SK-N-SH treated with all-trans-retinoic acid at 6 μM for 48 hours (cell line): Measurements from ENCODE around the gene FAM151A.

Experiments
- ATAC-seq: fragments of 200-7000 bp; cut with Tn5 transposase; 3 replicates; pipeline ENCODE4 v1.9.1; 2020; ENCODE audit warnings: mild to moderate bottlenecking, moderate library complexity
- ARNTL ChIP-seq: fragments of 450-650 bp; formaldehyde crosslinking; IDR thresholded peaks from 2 replicates; pipeline ENCODE4 v1.5.0; 2020; ENCODE audit warnings: low read depth, mild to moderate bottlenecking, moderate library complexity, borderline replicate concordance
- BACH2 ChIP-seq: fragments of 250-450 bp; sonication (Bioruptor Pico); IDR thresholded peaks from 2 replicates; pipeline ENCODE4 v1.9.0; 2021; ENCODE audit warnings: mild to moderate bottlenecking, borderline replicate concordance
- CSDC2 ChIP-seq: fragments of 250-450 bp; sonication (Bioruptor Pico); IDR thresholded peaks from 2 replicates; pipeline ENCODE4 v1.5.0; 2020; ENCODE audit warnings: mild to moderate bottlenecking, moderate library complexity
- GLIS3 ChIP-seq: fragments of 250-450 bp; sonication (Bioruptor Pico); IDR thresholded peaks from 2 replicates; pipeline ENCODE4 v1.5.0; 2020; ENCODE audit warnings: mild to moderate bottlenecking, moderate library complexity
- ISL1 ChIP-seq: fragments of 250-450 bp; sonication (Bioruptor Pico); IDR thresholded peaks from 2 replicates; pipeline ENCODE4 v2.1.2; 2022; ENCODE audit warnings: mild to moderate bottlenecking, moderate library complexity
- OSR1 ChIP-seq: fragments of 250-450 bp; sonication (Bioruptor Pico); IDR thresholded peaks from 2 replicates; pipeline ENCODE4 v1.8.0; 2022; ENCODE audit warnings: moderate library complexity, mild to moderate bottlenecking, inconsistent platforms
- RARB ChIP-seq: fragments of 250-450 bp; sonication (Bioruptor Pico); IDR thresholded peaks from 2 replicates; pipeline ENCODE4 v1.8.0; 2021; ENCODE audit warnings: mild to moderate bottlenecking, moderate library complexity
- SNAI2 ChIP-seq: fragments of 250-450 bp; sonication (Bioruptor Pico); IDR thresholded peaks from 2 replicates; pipeline ENCODE4 v1.5.0; 2020; ENCODE audit warnings: mild to moderate bottlenecking, moderate library complexity
- TCF4 ChIP-seq: fragments of 250-450 bp; sonication (Bioruptor Pico); IDR thresholded peaks from 2 replicates; pipeline ENCODE4 v1.8.0; 2021; ENCODE audit warnings: mild to moderate bottlenecking, moderate library complexity, borderline replicate concordance
- TOX ChIP-seq: fragments of 250-450 bp; sonication (Bioruptor Pico); IDR thresholded peaks from 2 replicates; pipeline ENCODE4 v1.8.0; 2021; ENCODE audit warnings: mild to moderate bottlenecking, moderate library complexity, borderline replicate concordance
- ZC3H10 ChIP-seq: fragments of 250-450 bp; sonication (Bioruptor Pico); IDR thresholded peaks from 2 replicates; pipeline ENCODE4 v1.5.1; 2021; ENCODE audit warnings: mild to moderate bottlenecking, moderate library complexity
- ZFP30 ChIP-seq: fragments of 450-650 bp; formaldehyde crosslinking; IDR thresholded peaks from 2 replicates; pipeline ENCODE4 v1.5.0; 2022; ENCODE audit warnings: mild to moderate bottlenecking, moderate library complexity
- ZNF565 ChIP-seq: fragments of 450-650 bp; formaldehyde crosslinking; conservative IDR thresholded peaks from 2 replicates; pipeline ENCODE4 v1.5.0; 2020; ENCODE audit warnings: low read depth, mild to moderate bottlenecking, moderate library complexity
- ZNF70 ChIP-seq: fragments of 450-650 bp; formaldehyde crosslinking; IDR thresholded peaks from 2 replicates; pipeline ENCODE4 v1.5.0; 2020; ENCODE audit warnings: mild to moderate bottlenecking, moderate library complexity
- ZNF8 ChIP-seq: fragments of 450-650 bp; formaldehyde crosslinking; IDR thresholded peaks from 2 replicates; pipeline ENCODE4 v1.5.0; 2020; ENCODE audit warnings: mild to moderate bottlenecking, moderate library complexity
- TF ChIP-seq, protein P1 (sequence below): fragments of 250-450 bp; sonication (Bioruptor Pico); IDR thresholded peaks from 2 replicates; pipeline ENCODE4 v1.5.0; 2020; ENCODE audit warnings: mild to moderate bottlenecking, moderate library complexity
- TF ChIP-seq, protein P2 (sequence below): fragments of 250-450 bp; sonication (Bioruptor Pico); IDR thresholded peaks from 2 replicates; pipeline ENCODE4 v1.5.1; 2020; ENCODE audit warnings: low read depth, mild to moderate bottlenecking, moderate library complexity
- TF ChIP-seq, protein P3 (sequence below): fragments of 250-450 bp; sonication (Bioruptor Pico); IDR thresholded peaks from 2 replicates; pipeline ENCODE4 v1.5.1; 2021; ENCODE audit warnings: mild to moderate bottlenecking, moderate library complexity
- TF ChIP-seq, protein P4 (sequence below): fragments of 250-450 bp; sonication (Bioruptor Pico); IDR thresholded peaks from 2 replicates; pipeline ENCODE4 v1.8.0; 2021; ENCODE audit warnings: low read depth, mild to moderate bottlenecking, moderate library complexity, borderline replicate concordance
- TF ChIP-seq, protein P5 (sequence below): fragments of 250-450 bp; sonication (Bioruptor Pico); IDR thresholded peaks from 2 replicates; pipeline ENCODE4 v1.8.0; 2020; ENCODE audit warnings: mild to moderate bottlenecking, moderate library complexity, borderline replicate concordance

The FAM151A gene

DNA sequence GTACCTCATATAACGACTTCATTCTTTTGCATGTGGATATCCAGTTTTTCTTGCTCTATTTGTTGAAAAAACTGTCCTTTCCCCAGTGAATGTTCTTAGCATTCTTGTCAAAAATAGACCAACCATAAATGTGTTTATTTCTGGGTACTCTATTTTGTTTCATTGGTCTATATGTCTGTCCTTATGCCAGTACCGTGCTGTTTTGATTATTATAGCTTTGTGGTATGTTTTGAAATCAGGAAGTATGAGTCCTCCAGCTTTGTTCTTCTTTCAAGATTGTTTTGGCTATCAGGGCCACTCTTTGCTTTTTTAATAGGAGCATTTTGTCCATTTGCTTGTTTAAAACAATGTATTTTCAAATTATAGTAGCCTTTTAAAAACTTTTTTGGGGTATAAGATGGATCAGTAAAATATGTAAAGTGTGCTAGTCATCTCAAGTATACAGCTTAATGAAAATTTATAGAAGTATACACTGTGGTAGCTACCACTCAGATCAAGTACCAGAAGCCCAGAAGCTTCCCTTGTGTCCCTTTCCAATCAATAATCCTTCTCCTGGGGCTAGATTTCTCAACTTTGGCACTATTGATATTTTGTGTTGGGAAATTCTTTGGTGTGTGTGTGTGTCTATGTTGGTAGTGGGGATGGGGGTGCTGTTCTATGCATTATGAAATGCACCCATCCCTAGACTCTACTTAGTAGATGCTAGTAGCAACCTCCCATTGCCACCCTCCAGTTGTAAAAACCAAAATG lies 35.0 kb upstream of the FAM151A start (continued):
- TF ChIP-seq, protein P1, sequence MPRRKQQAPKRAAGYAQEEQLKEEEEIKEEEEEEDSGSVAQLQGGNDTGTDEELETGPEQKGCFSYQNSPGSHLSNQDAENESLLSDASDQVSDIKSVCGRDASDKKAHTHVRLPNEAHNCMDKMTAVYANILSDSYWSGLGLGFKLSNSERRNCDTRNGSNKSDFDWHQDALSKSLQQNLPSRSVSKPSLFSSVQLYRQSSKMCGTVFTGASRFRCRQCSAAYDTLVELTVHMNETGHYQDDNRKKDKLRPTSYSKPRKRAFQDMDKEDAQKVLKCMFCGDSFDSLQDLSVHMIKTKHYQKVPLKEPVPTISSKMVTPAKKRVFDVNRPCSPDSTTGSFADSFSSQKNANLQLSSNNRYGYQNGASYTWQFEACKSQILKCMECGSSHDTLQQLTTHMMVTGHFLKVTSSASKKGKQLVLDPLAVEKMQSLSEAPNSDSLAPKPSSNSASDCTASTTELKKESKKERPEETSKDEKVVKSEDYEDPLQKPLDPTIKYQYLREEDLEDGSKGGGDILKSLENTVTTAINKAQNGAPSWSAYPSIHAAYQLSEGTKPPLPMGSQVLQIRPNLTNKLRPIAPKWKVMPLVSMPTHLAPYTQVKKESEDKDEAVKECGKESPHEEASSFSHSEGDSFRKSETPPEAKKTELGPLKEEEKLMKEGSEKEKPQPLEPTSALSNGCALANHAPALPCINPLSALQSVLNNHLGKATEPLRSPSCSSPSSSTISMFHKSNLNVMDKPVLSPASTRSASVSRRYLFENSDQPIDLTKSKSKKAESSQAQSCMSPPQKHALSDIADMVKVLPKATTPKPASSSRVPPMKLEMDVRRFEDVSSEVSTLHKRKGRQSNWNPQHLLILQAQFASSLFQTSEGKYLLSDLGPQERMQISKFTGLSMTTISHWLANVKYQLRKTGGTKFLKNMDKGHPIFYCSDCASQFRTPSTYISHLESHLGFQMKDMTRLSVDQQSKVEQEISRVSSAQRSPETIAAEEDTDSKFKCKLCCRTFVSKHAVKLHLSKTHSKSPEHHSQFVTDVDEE (CRISPR knock-in tag): no peak
- no peak for TF ChIP-seq ZNF8 (CRISPR knock-in tag)
- TF ChIP-seq SNAI2 (CRISPR knock-in tag): no peak
- no peak for TF ChIP-seq ZNF565 (CRISPR knock-in tag)
- TF ChIP-seq GLIS3 (CRISPR knock-in tag): no peak
- no peak for TF ChIP-seq CSDC2 (CRISPR knock-in tag)
- no peak for TF ChIP-seq ARNTL

DNA sequence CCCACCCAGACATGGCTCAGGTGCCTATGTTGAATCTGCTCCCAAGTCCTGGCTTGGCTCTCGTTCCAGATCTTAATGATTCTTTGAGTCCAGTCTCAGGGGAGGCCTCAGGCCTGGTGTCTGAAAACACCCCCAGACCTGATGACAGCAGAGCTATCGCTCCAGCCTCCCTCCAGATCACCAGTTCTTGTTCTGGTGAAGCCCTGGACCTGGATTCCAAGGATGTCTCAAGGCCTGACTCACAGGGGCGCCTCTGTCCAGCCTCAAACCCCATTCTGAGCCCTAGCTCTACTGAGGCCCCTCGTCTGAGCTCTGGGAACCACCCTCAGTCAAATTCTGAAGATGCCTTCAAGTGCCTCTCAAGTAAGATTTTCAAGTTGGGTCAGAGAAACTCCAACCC lies 29.7 kb upstream of the FAM151A start:
- TF ChIP-seq, protein P2, sequence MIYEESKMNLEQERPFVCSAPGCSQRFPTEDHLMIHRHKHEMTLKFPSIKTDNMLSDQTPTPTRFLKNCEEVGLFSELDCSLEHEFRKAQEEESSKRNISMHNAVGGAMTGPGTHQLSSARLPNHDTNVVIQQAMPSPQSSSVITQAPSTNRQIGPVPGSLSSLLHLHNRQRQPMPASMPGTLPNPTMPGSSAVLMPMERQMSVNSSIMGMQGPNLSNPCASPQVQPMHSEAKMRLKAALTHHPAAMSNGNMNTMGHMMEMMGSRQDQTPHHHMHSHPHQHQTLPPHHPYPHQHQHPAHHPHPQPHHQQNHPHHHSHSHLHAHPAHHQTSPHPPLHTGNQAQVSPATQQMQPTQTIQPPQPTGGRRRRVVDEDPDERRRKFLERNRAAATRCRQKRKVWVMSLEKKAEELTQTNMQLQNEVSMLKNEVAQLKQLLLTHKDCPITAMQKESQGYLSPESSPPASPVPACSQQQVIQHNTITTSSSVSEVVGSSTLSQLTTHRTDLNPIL (CRISPR knock-in tag): no peak
- TF ChIP-seq GLIS3 (CRISPR knock-in tag) (no peak), ISL1 (CRISPR knock-in tag) (no peak), ZNF70 (CRISPR knock-in tag) (no peak), ZC3H10 (no peak), BACH2 (CRISPR knock-in tag) (no peak), ZNF565 (CRISPR knock-in tag) (no peak), TCF4 (CRISPR knock-in tag) (no peak), OSR1 (CRISPR knock-in tag) (no peak), CSDC2 (CRISPR knock-in tag) (no peak), ARNTL (no peak), SNAI2 (CRISPR knock-in tag) (no peak), RARB (no peak), ZNF8 (CRISPR knock-in tag) (no peak), ZFP30 (CRISPR knock-in tag) (no peak), TOX (CRISPR knock-in tag) (no peak)
- TF ChIP-seq, protein P1 (CRISPR knock-in tag): no peak
- TF ChIP-seq, protein P3, sequence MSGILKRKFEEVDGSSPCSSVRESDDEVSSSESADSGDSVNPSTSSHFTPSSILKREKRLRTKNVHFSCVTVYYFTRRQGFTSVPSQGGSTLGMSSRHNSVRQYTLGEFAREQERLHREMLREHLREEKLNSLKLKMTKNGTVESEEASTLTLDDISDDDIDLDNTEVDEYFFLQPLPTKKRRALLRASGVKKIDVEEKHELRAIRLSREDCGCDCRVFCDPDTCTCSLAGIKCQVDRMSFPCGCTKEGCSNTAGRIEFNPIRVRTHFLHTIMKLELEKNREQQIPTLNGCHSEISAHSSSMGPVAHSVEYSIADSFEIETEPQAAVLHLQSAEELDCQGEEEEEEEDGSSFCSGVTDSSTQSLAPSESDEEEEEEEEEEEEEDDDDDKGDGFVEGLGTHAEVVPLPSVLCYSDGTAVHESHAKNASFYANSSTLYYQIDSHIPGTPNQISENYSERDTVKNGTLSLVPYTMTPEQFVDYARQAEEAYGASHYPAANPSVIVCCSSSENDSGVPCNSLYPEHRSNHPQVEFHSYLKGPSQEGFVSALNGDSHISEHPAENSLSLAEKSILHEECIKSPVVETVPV (CRISPR knock-in tag): no peak
- TF ChIP-seq, protein P4, sequence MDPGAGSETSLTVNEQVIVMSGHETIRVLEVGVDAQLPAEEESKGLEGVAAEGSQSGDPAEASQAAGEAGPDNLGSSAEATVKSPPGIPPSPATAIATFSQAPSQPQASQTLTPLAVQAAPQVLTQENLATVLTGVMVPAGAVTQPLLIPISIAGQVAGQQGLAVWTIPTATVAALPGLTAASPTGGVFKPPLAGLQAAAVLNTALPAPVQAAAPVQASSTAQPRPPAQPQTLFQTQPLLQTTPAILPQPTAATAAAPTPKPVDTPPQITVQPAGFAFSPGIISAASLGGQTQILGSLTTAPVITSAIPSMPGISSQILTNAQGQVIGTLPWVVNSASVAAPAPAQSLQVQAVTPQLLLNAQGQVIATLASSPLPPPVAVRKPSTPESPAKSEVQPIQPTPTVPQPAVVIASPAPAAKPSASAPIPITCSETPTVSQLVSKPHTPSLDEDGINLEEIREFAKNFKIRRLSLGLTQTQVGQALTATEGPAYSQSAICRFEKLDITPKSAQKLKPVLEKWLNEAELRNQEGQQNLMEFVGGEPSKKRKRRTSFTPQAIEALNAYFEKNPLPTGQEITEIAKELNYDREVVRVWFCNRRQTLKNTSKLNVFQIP (CRISPR knock-in tag): no peak
- TF ChIP-seq, protein P5, sequence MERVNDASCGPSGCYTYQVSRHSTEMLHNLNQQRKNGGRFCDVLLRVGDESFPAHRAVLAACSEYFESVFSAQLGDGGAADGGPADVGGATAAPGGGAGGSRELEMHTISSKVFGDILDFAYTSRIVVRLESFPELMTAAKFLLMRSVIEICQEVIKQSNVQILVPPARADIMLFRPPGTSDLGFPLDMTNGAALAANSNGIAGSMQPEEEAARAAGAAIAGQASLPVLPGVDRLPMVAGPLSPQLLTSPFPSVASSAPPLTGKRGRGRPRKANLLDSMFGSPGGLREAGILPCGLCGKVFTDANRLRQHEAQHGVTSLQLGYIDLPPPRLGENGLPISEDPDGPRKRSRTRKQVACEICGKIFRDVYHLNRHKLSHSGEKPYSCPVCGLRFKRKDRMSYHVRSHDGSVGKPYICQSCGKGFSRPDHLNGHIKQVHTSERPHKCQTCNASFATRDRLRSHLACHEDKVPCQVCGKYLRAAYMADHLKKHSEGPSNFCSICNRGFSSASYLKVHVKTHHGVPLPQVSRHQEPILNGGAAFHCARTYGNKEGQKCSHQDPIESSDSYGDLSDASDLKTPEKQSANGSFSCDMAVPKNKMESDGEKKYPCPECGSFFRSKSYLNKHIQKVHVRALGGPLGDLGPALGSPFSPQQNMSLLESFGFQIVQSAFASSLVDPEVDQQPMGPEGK (CRISPR knock-in tag): no peak
- ATAC-seq: no peak
